Spinal cord (tissue), 10 donors: ENCODE results near the gene CHST14. TPM values are rescaled to one million over a fixed set of nuclear protein-coding genes. Genes with fewer than 3 reads are reported as not detected.

Source experiments
- DNase-seq, 6 donors: peaks; one replicate each; pipeline versions ENCODE4 v3.0.0 to v3.0.0-alpha.2; 2013 to 2015; ENCODE audit warnings: low spot score in 6 of 6, low read depth in 4 of 6
- H3K27ac ChIP-seq: one replicate; pipeline ENCODE4 v1.5.1; 2013; ENCODE audit warnings: low read depth, low read length, control low read depth
- H3K27me3 ChIP-seq: one replicate; pipeline ENCODE4 v1.6.1; 2013; ENCODE audit warnings: low read length; ENCODE audit not compliant: control insufficient read depth, insufficient read depth
- H3K36me3 ChIP-seq: one replicate; pipeline ENCODE4 v1.6.1; 2013; ENCODE audit warnings: low read length; ENCODE audit not compliant: control insufficient read depth, insufficient read depth
- H3K4me1 ChIP-seq: one replicate; pipeline ENCODE4 v1.6.1; 2013; ENCODE audit warnings: low read length; ENCODE audit not compliant: control insufficient read depth, insufficient read depth
- H3K4me3 ChIP-seq: one replicate; pipeline ENCODE4 v1.5.1; 2013; ENCODE audit warnings: low read depth, low read length, control low read depth
- H3K9me3 ChIP-seq: one replicate; pipeline ENCODE4 v1.6.1; 2013; ENCODE audit warnings: low read length; ENCODE audit not compliant: control insufficient read depth, insufficient read depth
- WGBS: methylation state at CpG from one replicate; pipeline ENCODE4 v1.1.5; 2013; ENCODE audit warnings: missing lambda C conversion rate; ENCODE audit not compliant: insufficient coverage; 5-methylcytosine and 5-hydroxymethylcytosine counted together
- polyA plus RNA-seq, 2 donors: library from polyadenylated mRNA; unstranded; fragments of 120-200 nt; gene quantifications; one replicate each; pipeline ENCODE4 v1.2.1, GENCODE V29; 2013; ENCODE audit not compliant: insufficient read length in 2 of 2
- total RNA-seq, 2 donors: library from RNA; depleted of rRNA in 1 of 2; stranded (reverse); fragments of 120-200 nt in 1 of 2; fragments of >200 nt in 1 of 2; gene quantifications; one replicate each; pipeline versions ENCODE4 v1.2.3 to v1.2.4, GENCODE V29; 2013 to 2014
- donor health status: healthy.

CHST14 gene
- total and polyA plus RNA-seq, 4 donors, result 5.4 to 21.9 (median 18.3) TPM

GRCh38 chr15:40516322-40516721, 45.5 kb downstream of the CHST14 start:
- Histone ChIP-seq H3K9me3 (no peaks in the 10 kb centered on the region), H3K27me3 (peaks cover 2% of the 10 kb centered on the region), H3K36me3 (no peaks in the 10 kb centered on the region), H3K4me1 (peaks cover 8% of the 10 kb centered on the region), H3K4me3 (no peak overlapping the region), H3K27ac (no peak overlapping the region)
- DNase-seq, result no peak
- WGBS, result 100% methylated on average over 1 of the region's 2 CpGs

Other genes with a start within 250 kb of the CHST14 start
- 1 to 10 TPM; 4.4 to 5.0 TPM for gene PAK6, start 231.9 kb upstream of the CHST14 start, total RNA-seq
- gene PAK6, start 231.9 kb upstream of the CHST14 start, polyA plus RNA-seq, result 10 to 100 TPM; 25.6 to 25.7 TPM
- under 1 TPM in 1 of 2 donors, not detected in 1; 0.28 TPM for gene ANKRD63, start 187.9 kb upstream of the CHST14 start, total RNA-seq
- gene ANKRD63, start 187.9 kb upstream of the CHST14 start, polyA plus RNA-seq, result under 1 TPM; 0.14 to 0.30 TPM
- gene PLCB2, start 163.0 kb upstream of the CHST14 start, total RNA-seq, result 10 to 100 TPM in 1 of 2 donors, 1 to 10 TPM in 1; 7.6 to 12.0 TPM
- gene PLCB2, start 163.0 kb upstream of the CHST14 start, polyA plus RNA-seq, result 10 to 100 TPM; 21.0 to 21.8 TPM
- 10 to 100 TPM; 17.0 to 20.6 TPM for gene INAFM2, start 147.3 kb upstream of the CHST14 start, total RNA-seq
- 10 to 100 TPM; 26.1 to 29.6 TPM for gene INAFM2, start 147.3 kb upstream of the CHST14 start, polyA plus RNA-seq
- 1 to 10 TPM; 1.8 to 3.0 TPM for gene CCDC9B, start 130.0 kb upstream of the CHST14 start, total RNA-seq
- gene CCDC9B, start 130.0 kb upstream of the CHST14 start, polyA plus RNA-seq, result 1 to 10 TPM; 5.8 to 7.5 TPM
- not detected for gene PHGR1, start 120.0 kb upstream of the CHST14 start, total RNA-seq
- not detected for gene PHGR1, start 120.0 kb upstream of the CHST14 start, polyA plus RNA-seq
- gene DISP2, start 112.8 kb upstream of the CHST14 start, total RNA-seq, result 10 to 100 TPM in 1 of 2 donors, 1 to 10 TPM in 1; 7.8 to 13.3 TPM
- 10 to 100 TPM; 28.6 to 43.8 TPM for gene DISP2, start 112.8 kb upstream of the CHST14 start, polyA plus RNA-seq
- gene KNSTRN, start 88.3 kb upstream of the CHST14 start, total RNA-seq, result 10 to 100 TPM; 30.1 to 30.9 TPM
- 10 to 100 TPM; 33.9 to 36.2 TPM for gene KNSTRN, start 88.3 kb upstream of the CHST14 start, polyA plus RNA-seq
- 10 to 100 TPM; 45.5 to 50.6 TPM for gene IVD, start 65.2 kb upstream of the CHST14 start, total RNA-seq
- gene IVD, start 65.2 kb upstream of the CHST14 start, polyA plus RNA-seq, result 100 to 1,000 TPM in 1 of 2 donors, 10 to 100 TPM in 1; 76.9 to 105 TPM
- 10 to 100 TPM in 1 of 2 donors, 1 to 10 TPM in 1; 6.2 to 14.7 TPM for gene BAHD1, start 30.0 kb upstream of the CHST14 start, total RNA-seq
- 10 to 100 TPM; 22.8 to 25.3 TPM for gene BAHD1, start 30.0 kb upstream of the CHST14 start, polyA plus RNA-seq
- 10 to 100 TPM; 19.7 to 23.7 TPM for gene CCDC32, start 94.1 kb downstream of the CHST14 start, total RNA-seq
- gene CCDC32, start 94.1 kb downstream of the CHST14 start, polyA plus RNA-seq, result 10 to 100 TPM; 29.9 to 31.6 TPM
- gene RPUSD2, start 98.3 kb downstream of the CHST14 start, total RNA-seq, result 10 to 100 TPM in 1 of 2 donors, 1 to 10 TPM in 1; 8.2 to 11.4 TPM
- 10 to 100 TPM; 11.3 to 12.0 TPM for gene RPUSD2, start 98.3 kb downstream of the CHST14 start, polyA plus RNA-seq
- 10 to 100 TPM; 11.2 to 13.7 TPM for gene KNL1, start 123.3 kb downstream of the CHST14 start, total RNA-seq
- gene KNL1, start 123.3 kb downstream of the CHST14 start, polyA plus RNA-seq, result 1 to 10 TPM; 8.7 to 9.7 TPM
- 1 to 10 TPM; 2.5 to 3.7 TPM for gene RAD51, start 224.2 kb downstream of the CHST14 start, total RNA-seq
- gene RAD51, start 224.2 kb downstream of the CHST14 start, polyA plus RNA-seq, result 1 to 10 TPM; 6.3 to 7.9 TPM